ENCODE results near the gene ESYT1. TPM values are rescaled to one million over a fixed set of nuclear protein-coding genes. Genes with fewer than 3 reads are reported as not detected.
"Not testable (repeated sequence)": the region's sequence is repeated elsewhere in the genome, so short reads cannot be mapped to it uniquely, and the experiment has no call there.

Gene ESYT1
- total and polyA plus RNA-seq, 5 donors: 29.1 to 38.5 (median 32.1) TPM

DNA sequence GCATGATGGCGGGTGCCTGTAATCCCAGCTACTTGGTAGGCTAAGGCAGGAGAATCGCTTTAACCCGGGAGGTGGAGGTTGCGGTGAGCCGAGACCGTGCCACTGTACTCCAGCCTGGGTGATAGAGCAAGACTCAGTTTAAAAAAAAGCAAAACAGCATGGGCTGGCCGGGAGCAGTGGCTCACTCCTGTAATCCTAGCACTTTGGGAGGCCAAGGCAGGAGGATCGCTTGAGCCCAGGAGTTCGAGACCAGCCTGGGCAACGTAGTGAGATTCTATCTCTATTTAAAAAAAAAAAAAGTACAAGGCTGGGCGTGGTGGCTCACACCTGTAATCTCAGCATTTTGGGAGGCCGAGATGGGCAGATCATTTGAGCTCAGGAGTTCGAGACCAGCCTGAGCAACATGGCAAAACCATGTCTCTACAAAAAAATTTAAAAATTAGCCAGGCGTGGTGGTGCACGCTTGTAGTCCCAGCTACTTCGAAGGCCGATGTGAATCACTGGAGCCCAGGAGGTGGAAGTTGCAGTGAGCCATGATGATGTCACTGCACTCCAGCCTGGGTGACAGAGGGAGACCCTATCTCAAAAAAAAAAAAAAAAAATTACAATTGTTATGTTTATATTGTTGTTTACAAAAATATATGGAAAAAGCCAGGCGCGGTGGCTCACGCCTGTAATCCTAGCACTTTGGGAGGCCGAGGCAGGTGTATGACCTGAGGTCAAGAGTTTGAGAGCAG lies 28.6 kb downstream of the ESYT1 start:
- Histone ChIP-seq H3K4me3 (ENCODE audit: low read length) (peak overlapping the region; percentile 95), H3K27ac (ENCODE audit: low read length) (peak overlapping the region; percentile 59)
- peak in 1 of 3 donors; percentile 37 for DNase-seq
- H3K27me3 ChIP-seq (ENCODE audit: control insufficient read depth, insufficient read depth); H3K9me3 ChIP-seq (ENCODE audit: control insufficient read depth, low read length); H3K4me1 ChIP-seq (ENCODE audit: control insufficient read depth, insufficient read depth, low read length); ATAC-seq: not testable (repeated sequence)
- 94% methylated on average over 21 of the region's 21 CpGs for WGBS
- intact Hi-C loops (cut with DNase I): loop anchor here in 1 of 4 donors (5.0 kb wide), 1 partner anchor 39 kb away; the partner anchor contains the start of genes RPL41 and ZC3H10

DNA sequence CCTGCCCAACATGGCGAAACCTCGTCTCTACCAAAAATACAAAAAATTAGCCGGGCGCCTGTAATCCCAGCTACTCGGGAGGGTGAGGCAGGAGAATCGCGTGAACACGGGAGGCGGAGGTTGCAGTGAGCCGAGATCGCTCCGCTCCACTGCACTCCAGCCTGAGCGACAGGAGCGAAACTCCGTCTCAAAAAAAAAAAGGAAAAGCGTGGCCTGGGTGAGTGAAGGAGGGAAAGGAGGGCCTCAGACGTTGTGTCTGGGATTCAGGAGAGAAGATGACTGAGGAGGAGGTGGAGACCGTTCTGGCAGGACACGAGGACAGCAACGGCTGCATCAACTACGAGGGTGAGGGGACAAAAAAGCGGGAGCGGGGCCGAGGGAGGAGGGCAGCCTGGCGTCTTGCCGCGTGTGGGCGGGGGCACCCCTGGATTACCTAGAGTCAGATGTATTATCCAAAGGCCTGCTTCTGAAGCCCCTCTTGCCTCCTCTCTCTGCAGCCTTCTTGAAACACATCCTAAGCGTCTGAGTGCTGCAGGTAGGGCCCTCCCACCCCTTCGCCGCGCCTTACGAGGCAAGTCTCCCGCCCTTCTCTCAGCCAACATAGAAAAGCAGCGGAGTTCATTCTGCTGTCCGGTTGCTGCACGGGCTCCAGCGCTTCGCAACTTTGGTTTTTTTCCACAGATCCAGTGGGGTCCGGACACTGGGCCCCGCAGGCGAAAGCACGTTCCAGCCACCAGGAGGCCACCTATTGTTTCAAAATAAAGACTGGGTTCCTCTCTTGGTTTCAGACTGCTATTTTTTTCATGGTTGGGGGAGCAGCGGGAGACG lies 29.3 kb downstream of the ESYT1 start:
- H3K27ac ChIP-seq (ENCODE audit: low read length): peak overlapping the region; percentile 59
- ATAC-seq: peak; percentile 47 to 59
- peak; percentile 80 to 90 (median 87) for DNase-seq
- no peaks in the 10 kb centered on the region for H3K9me3 ChIP-seq (ENCODE audit: control insufficient read depth, low read length)
- H3K4me3 ChIP-seq (ENCODE audit: low read length): peak overlapping the region; percentile 95
- H3K4me1 ChIP-seq (ENCODE audit: control insufficient read depth, insufficient read depth, low read length): peaks cover 7% of the 10 kb centered on the region
- intact Hi-C loops (cut with DNase I): loop anchor here in 1 of 4 donors (2.0 to 5.0 kb wide), 2 partner anchors 29 to 40 kb away; partner anchors contain the start of genes ESYT1, RPL41 and ZC3H10
- 6% methylated on average over 45 of the region's 45 CpGs for WGBS
- no peaks in the 10 kb centered on the region for H3K27me3 ChIP-seq (ENCODE audit: control insufficient read depth, insufficient read depth)

DNA sequence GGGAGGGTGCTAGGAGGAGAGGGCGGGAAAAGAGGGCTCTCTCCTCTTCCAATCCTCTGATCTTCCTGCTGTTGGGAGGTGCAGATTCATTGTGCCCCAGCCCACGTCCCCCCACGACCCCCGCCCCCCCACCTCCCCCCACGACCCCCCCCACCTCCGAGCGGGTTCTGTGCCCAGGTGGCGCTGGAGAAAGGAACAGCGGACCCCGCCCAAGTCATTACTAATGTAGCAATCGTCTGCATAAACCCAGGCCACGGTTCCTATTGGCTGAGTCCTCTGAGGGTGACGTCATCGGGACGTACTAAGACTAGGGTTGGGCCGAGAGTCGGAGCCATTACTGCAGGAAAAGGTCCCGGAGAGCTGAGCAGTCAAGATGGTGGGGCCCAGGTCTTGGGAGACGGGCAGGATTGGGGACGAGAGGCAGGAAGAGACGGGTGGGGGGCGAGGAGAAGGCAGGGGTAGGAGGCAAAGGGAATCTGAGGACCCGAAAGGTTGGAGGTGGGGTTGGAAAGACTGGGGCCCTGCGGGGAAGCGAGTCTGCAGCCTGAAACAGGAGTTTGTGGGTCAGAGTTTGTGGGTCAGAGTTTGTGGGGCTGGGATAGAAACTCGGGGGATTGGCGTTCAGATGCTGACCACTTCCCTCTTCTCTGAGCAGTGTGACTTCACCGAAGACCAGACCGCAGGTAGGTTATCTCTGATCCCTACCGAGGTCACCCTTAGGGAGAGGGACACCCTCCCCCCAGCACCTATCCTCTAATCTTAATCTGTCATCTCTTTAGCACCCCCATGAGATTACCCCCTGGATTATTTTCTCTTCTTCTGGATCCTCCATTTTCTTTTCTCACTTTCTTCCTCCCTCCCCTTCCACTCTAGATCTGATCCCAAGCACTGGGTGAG lies 30.2 kb downstream of the ESYT1 start, which contains the start of gene MYL6:
Gene MYL6, plus strand, starts transcription at position 331 of the 897 bp plus-strand sequence. Its CDS starts 43 bp downstream, at position 374.
- peak within 1 kb of the TSS; percentile 87 for H3K27ac ChIP-seq (ENCODE audit: low read length)
- intact Hi-C loops (cut with DNase I): loop anchor here in 1 of 4 donors (2.0 to 5.0 kb wide), 2 partner anchors 29 to 41 kb away; partner anchors contain the start of genes ESYT1, RPL41 and ZC3H10
- ATAC-seq (peak; percentile 90 to 91), DNase-seq (peak; percentile 95 to 98 (median 96))
- peaks cover 4% of the 10 kb centered on the region for H3K4me1 ChIP-seq (ENCODE audit: control insufficient read depth, insufficient read depth, low read length)
- WGBS: under 1% methylated on average over 30 of the region's 30 CpGs
- peak within 1 kb of the TSS; percentile 95 for H3K4me3 ChIP-seq (ENCODE audit: low read length)
- no peaks in the 10 kb centered on the region for H3K27me3 ChIP-seq (ENCODE audit: control insufficient read depth, insufficient read depth)
- H3K9me3 ChIP-seq (ENCODE audit: control insufficient read depth, low read length): no peaks in the 10 kb centered on the region

DNA sequence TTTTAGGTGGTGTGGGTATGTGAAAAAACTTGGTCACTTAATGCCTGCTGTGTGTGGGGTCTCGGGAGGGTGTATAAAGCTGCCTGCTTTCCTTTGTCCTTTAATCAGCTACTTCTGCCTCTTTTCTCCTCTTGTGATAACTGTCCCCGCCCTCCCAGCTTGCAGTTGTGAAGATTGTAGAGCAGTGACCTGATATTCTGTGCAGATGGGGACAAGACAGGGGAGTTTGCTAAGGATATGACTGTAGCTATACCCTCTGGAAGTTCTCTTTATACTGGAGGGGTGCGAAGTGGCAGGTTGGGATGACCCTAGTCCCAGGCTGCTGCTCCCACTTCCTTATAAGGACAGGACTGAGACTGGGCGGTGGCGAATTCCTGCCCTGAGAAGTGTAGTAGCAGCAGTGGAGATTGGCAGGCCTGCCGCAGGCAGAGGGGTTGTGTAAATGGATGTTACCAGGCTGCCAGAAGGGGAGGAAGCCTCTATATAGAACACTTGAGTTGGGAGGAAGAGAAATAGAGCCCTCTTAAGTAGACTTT lies 30.9 kb downstream of the ESYT1 start:
- peak overlapping the region; percentile 87 for H3K27ac ChIP-seq (ENCODE audit: low read length)
- peak overlapping the region; percentile 95 for H3K4me3 ChIP-seq (ENCODE audit: low read length)
- ATAC-seq (peak; percentile 76 to 78), DNase-seq (peak; percentile 89 to 95 (median 90))
- intact Hi-C loops (cut with DNase I): loop anchor here in 1 of 4 donors (2.0 to 5.0 kb wide), 2 partner anchors 30 to 42 kb away; partner anchors contain the start of genes ESYT1, RPL41 and ZC3H10
- H3K27me3 ChIP-seq (ENCODE audit: control insufficient read depth, insufficient read depth): no peaks in the 10 kb centered on the region
- WGBS: under 1% methylated on average over 6 of the region's 6 CpGs
- peaks cover 4% of the 10 kb centered on the region for H3K4me1 ChIP-seq (ENCODE audit: control insufficient read depth, insufficient read depth, low read length)
- no peaks in the 10 kb centered on the region for H3K9me3 ChIP-seq (ENCODE audit: control insufficient read depth, low read length)

DNA sequence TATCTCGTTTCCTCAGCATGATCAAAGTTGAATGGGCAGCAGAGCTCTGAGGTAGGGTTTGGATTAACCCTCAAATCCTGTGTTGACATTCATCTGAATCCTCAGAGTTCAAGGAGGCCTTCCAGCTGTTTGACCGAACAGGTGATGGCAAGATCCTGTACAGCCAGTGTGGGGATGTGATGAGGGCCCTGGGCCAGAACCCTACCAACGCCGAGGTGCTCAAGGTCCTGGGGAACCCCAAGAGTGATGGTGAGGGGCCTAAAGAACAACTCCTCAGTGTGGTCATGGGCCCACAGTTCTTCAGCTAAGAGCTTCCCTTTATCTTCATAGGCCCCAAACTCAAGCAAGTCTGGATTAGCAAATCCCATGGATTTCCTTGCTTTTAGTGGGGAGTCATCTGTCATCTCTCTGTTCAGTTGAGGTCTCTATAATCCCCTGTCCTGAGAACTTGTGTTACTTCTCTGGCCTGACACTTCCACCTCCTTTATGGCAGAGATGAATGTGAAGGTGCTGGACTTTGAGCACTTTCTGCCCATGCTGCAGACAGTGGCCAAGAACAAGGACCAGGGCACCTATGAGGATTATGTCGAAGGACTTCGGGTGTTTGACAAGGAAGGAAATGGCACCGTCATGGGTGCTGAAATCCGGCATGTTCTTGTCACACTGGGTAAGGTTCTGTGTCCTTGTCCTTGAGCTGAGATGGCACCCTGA lies 31.6 kb downstream of the ESYT1 start:
- no peaks in the 10 kb centered on the region for H3K27me3 ChIP-seq (ENCODE audit: control insufficient read depth, insufficient read depth)
- peaks cover 4% of the 10 kb centered on the region for H3K4me1 ChIP-seq (ENCODE audit: control insufficient read depth, insufficient read depth, low read length)
- ATAC-seq (no peak), DNase-seq (no peak)
- peak overlapping the region; percentile 87 for H3K27ac ChIP-seq (ENCODE audit: low read length)
- intact Hi-C loops (cut with DNase I): loop anchor here in 2 of 4 donors (2.0 to 5.0 kb wide), 3 partner anchors 31 to 42 kb away; partner anchors contain the start of genes ESYT1 (in 1 of the 2), RPL41 (in 1 of the 2) and ZC3H10 (in 1 of the 2)
- WGBS: 11% methylated on average over 8 of the region's 8 CpGs
- peak overlapping the region; percentile 95 for H3K4me3 ChIP-seq (ENCODE audit: low read length)
- no peaks in the 10 kb centered on the region for H3K9me3 ChIP-seq (ENCODE audit: control insufficient read depth, low read length)

DNA sequence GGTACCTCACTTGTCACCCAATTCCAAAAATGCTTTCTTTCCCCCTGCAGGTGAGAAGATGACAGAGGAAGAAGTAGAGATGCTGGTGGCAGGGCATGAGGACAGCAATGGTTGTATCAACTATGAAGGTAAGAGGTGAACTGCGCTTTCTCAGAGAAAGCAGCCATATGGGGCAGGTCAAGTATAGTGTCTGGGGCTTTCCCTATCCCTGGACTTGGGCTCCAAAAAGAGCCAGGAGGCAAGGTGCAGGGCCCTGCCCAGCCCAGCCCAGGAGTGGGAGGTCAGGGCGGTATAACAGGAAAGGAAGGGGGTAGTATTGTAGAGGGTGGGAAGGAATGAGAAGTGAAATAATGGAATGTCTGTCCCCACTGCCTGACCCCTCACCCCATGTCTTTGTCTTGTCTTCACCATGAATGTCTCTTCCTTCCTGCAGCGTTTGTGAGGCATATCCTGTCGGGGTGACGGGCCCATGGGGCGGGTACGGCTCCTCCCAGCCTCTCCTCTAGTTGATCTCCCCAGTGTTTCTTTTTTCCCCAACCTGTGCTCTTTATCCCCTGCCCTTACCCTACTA lies 32.2 kb downstream of the ESYT1 start:
- Histone ChIP-seq H3K27me3 (ENCODE audit: control insufficient read depth, insufficient read depth) (no peaks in the 10 kb centered on the region), H3K9me3 (ENCODE audit: control insufficient read depth, low read length) (no peaks in the 10 kb centered on the region), H3K4me1 (ENCODE audit: control insufficient read depth, insufficient read depth, low read length) (peaks cover 4% of the 10 kb centered on the region), H3K4me3 (ENCODE audit: low read length) (peak overlapping the region; percentile 95), H3K27ac (ENCODE audit: low read length) (peak overlapping the region; percentile 87)
- DNase-seq (no peak), ATAC-seq (peak in 1 of 2 donors; percentile 2)
- WGBS: 11% methylated on average over 7 of the region's 7 CpGs
- intact Hi-C loops (cut with DNase I): loop anchor here in 1 of 4 donors (5.0 kb wide), 1 partner anchor 38 kb away; no protein-coding TSS in a partner anchor

DNA sequence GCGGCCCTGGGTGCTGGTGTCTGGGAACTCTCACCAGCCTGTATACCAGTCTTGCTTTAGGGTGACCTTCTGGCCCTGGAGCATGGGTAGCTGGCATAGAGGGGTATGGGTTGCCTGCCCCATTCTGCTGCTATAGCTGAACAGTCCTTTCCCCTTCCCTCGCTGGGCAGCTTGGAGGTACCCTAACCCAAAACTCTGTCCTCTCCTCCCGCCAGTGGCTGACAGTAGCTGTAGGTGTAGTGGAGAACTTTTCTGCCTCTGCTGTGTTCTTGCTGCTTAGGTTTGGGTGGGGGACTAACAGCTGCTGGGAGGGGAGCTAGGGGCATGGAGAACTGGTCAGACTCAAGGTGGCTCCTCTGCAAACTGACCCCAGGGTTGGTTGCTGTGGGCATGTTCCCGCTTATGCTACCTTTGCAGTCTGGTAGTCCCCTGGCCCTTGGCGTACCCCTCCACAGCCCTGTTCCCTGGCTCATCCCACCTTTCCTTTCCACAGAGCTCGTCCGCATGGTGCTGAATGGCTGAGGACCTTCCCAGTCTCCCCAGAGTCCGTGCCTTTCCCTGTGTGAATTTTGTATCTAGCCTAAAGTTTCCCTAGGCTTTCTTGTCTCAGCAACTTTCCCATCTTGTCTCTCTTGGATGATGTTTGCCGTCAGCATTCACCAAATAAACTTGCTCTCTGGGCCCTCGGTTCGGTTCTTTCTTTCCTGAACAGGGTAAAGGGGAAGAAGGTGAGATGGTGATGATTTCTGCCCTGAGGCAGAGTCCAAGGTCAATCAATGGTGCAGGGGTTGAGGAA lies 33.0 kb downstream of the ESYT1 start:
- H3K4me1 ChIP-seq (ENCODE audit: control insufficient read depth, insufficient read depth, low read length): peaks cover 4% of the 10 kb centered on the region
- WGBS: 47% methylated on average over 11 of the region's 11 CpGs
- H3K27ac ChIP-seq (ENCODE audit: low read length): peak overlapping the region; percentile 87
- peak overlapping the region; percentile 95 for H3K4me3 ChIP-seq (ENCODE audit: low read length)
- intact Hi-C loops (cut with DNase I): loop anchor here in 1 of 4 donors (5.0 kb wide), 1 partner anchor 39 kb away; no protein-coding TSS in a partner anchor
- no peaks in the 10 kb centered on the region for H3K27me3 ChIP-seq (ENCODE audit: control insufficient read depth, insufficient read depth)
- ATAC-seq (no peak), DNase-seq (no peak)
- no peaks in the 10 kb centered on the region for H3K9me3 ChIP-seq (ENCODE audit: control insufficient read depth, low read length)

DNA sequence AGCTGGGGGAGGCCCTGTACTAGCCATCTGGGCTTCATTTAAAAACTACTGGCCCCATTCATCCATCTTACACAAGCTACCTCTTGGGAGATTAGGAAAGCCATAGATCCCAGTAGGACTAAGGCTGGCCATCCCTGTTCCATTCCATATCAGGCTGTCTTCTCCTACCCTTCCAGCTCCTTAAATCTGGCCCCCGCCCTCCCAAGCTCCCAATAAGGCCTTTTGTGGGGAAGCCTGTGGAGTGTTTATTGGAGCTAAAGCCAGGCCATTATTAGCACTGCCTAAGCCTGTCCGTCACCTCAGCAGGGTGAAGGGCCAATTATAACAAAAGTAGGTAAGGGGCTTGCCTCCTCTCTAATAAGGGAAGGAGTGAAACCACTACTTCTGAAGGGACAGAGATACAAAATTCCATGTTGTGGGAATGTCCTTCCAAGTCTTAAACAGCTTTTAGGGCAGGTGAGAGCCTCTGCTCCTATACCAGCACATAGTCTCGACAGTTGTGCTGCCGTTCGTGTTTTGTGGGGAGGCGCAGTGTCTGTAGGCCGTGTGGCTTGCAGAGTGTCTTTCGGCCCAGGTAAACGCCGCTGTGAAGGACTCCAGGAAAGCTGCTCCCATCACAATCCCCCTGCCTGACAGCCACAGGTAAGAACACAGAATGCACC lies 33.8 kb downstream of the ESYT1 start:
- ATAC-seq: no peak
- H3K9me3 ChIP-seq (ENCODE audit: control insufficient read depth, low read length): no peaks in the 10 kb centered on the region
- no peaks in the 10 kb centered on the region for H3K27me3 ChIP-seq (ENCODE audit: control insufficient read depth, insufficient read depth)
- H3K4me1 ChIP-seq (ENCODE audit: control insufficient read depth, insufficient read depth, low read length): peaks cover 4% of the 10 kb centered on the region
- 66% methylated on average over 10 of the region's 10 CpGs for WGBS
- intact Hi-C loops (cut with DNase I): loop anchor here in 1 of 4 donors (5.0 kb wide), 1 partner anchor 40 kb away; no protein-coding TSS in a partner anchor
- no peak for DNase-seq
- H3K27ac ChIP-seq (ENCODE audit: low read length): peak overlapping the region; percentile 15
- H3K4me3 ChIP-seq (ENCODE audit: low read length): no peak overlapping the region

All from right cardiac atrium (tissue), 5 donors.